GM12875 (cell line): ENCODE results near the gene UGT3A2.

Experiments used
- H3K4me3 ChIP-seq: one replicate; pipeline ENCODE4 v1.5.1; 2011; ENCODE audit warnings: low read depth, low read length, control low read depth
- TF ChIP-seq, protein P1 (sequence below): IDR thresholded peaks from 2 replicates; pipeline ENCODE4 v1.5.1; 2011; ENCODE audit warnings: low read depth, mild to moderate bottlenecking, control low read depth, inconsistent platforms, low read length, moderate library complexity, borderline replicate concordance; ENCODE audit not compliant: insufficient read depth

The UGT3A2 gene

DNA sequence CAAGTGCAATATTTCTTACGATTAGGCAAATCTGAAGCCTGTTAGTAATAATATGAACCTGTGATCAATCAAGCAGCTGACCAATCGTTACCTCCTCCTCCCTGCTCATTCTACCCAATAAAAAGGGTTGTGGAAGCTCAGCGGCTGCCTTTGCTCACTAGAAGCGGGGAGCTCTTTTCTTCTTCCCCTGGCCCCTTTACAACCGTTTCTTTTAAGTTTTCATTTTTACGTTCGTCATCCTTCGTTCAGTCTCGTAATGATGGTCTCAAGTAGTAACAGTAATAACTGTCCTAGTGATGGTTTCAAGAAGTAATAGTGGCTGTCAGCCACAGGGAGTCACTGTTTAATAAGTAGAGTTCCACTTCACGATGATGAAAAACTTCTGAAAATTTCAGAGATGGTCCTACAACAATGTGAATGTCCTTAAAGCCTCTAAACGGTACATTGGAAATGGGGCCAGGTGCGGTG, 6.2 kb downstream of the UGT3A2 start:
- TF ChIP-seq, protein P1, sequence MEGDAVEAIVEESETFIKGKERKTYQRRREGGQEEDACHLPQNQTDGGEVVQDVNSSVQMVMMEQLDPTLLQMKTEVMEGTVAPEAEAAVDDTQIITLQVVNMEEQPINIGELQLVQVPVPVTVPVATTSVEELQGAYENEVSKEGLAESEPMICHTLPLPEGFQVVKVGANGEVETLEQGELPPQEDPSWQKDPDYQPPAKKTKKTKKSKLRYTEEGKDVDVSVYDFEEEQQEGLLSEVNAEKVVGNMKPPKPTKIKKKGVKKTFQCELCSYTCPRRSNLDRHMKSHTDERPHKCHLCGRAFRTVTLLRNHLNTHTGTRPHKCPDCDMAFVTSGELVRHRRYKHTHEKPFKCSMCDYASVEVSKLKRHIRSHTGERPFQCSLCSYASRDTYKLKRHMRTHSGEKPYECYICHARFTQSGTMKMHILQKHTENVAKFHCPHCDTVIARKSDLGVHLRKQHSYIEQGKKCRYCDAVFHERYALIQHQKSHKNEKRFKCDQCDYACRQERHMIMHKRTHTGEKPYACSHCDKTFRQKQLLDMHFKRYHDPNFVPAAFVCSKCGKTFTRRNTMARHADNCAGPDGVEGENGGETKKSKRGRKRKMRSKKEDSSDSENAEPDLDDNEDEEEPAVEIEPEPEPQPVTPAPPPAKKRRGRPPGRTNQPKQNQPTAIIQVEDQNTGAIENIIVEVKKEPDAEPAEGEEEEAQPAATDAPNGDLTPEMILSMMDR = peak; percentile 22; the same call in 1 of the 2 replicates
- H3K4me3 ChIP-seq = no peak overlapping the region

- H3K4me3 ChIP-seq = no peak overlapping the region
- TF ChIP-seq, protein P1 = no peak
These were observed 6.9 kb downstream of the UGT3A2 start for GRCh38 chr5:36059571-36060419.

DNA sequence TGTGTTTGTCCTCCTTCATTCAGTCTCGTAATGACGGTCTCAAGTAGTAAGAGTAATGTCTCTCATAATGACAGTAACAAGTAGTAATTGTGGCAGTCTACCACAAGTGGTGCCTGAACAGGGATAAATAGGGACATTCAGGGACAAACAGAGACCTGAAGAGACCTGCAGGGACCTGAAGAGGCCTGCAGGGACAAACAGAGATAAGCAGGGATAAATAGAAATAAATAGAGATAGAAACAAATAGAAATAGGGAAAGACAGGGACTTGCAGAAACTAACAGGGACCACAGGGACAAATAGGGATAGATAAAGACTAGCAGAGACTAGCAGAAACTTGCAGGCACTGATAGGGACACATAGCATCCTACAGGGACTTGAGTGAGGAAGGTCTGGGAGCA, 7.9 kb downstream of the UGT3A2 start:
- TF ChIP-seq, protein P1 = no peak
- H3K4me3 ChIP-seq = no peak overlapping the region

DNA sequence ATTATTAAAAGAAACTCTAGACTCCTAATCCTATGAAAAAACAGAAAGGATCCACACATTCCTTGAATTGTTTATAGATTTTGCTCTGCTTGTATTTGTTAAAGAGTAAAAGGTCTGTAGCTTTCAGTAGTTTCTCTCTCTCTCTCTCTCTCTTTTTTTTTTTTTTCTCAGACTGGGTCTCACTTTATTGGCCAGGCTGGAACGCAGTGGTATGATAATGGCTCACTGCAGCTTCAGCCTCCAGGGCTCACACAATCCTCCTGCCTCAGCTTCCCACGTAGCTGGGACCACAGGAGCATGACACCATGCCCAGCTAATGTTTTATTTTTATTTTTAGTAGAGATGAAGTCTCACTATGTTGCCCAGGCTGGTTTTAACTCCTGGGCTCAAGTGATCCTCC, 9.3 kb downstream of the UGT3A2 start:
- TF ChIP-seq, protein P1 = no peak
- H3K4me3 ChIP-seq = no peak overlapping the region

DNA sequence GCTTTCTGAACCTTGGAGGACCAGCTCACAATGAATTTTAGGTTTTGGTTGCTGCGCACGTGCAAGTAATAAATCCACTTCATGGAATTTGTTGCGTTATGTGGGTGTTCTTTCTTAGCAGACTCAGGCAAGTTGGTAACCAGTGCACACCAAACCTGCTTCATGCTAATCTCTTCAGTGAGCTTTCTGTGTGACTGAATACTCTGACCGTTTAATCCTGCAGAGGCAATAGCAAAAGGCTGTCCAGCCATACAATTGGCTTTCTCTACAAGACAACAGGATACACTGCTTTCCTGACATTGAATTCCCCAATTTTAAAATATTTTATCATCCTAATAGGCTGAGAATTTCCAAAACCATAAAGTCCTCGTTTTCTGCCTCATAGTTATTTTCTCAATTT, 10.3 kb downstream of the UGT3A2 start:
- TF ChIP-seq, protein P1 = no peak
- no peak overlapping the region for H3K4me3 ChIP-seq

DNA sequence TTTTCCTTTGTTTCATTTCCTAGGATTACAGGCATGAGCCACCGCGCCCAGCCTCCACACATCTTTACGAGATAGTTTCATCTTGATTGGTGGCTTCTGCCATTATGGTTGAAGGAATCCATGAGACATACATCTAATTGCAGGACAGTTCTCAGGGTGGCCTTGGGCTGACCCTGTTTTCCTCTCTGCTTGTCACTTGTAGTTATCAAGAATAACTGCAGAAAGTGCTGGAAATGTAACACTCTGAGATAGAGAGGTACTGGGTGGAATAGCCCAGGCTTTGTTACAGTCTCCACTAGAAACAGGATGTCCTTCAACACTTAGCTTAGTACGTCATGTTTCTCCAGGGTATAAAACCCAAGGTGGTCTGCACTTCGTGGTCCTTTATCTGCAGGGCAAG, 10.7 kb downstream of the UGT3A2 start:
- TF ChIP-seq, protein P1 = no peak
- H3K4me3 ChIP-seq = no peak overlapping the region

DNA sequence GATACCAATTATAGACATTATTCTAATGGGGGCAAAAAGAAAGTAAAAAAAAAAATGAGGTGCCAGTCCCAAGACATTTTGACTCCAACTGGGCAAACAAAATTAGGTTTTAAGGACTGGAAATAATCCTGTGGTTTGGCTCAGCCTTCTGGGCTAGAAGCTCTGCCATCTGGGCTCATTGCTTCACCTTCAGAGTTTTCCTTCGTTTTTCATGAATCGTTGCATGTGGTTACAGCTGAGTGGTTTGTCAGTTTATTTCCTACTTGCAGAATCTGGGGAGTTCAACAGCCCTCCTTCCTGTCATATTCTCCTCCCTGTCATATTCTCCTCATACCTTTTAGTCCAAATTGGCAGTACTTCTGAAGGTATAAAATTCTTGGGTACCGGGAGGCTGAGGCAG, 12.0 kb downstream of the UGT3A2 start:
- no peak overlapping the region for H3K4me3 ChIP-seq
- TF ChIP-seq, protein P1 = no peak
